HepG2 (cell line): ENCODE data around the gene TPRA1. TPM values are rescaled to one million over a fixed set of nuclear protein-coding genes. Genes with fewer than 3 reads are reported as not detected.

ENCODE experiments used
- CBFB ChIP-seq: sonication (generic); formaldehyde crosslinking; IDR thresholded peaks from 2 replicates; pipeline ENCODE4 v1.4.0; 2020; ENCODE audit warnings: missing genetic modification reagents
- IKZF4 ChIP-seq: sonication (generic); formaldehyde crosslinking; IDR thresholded peaks from 2 replicates; pipeline ENCODE4 v1.5.1; 2020; ENCODE audit warnings: borderline replicate concordance, mild to moderate bottlenecking, low read depth, missing genetic modification reagents; ENCODE audit errors: not compliant biosample characterization
- PAWR ChIP-seq: sonication (generic); formaldehyde crosslinking; IDR thresholded peaks from 2 replicates; pipeline ENCODE4 v1.4.0; 2020; ENCODE audit warnings: missing genetic modification reagents, mild to moderate bottlenecking, borderline replicate concordance
- SKI ChIP-seq: fragments of 450-650 bp; IDR thresholded peaks from one replicate; pipeline ENCODE4 v1.6.1; 2018; ENCODE audit warnings: mild to moderate bottlenecking; ENCODE audit not compliant: partially characterized antibody
- ZBTB42 ChIP-seq: sonication (generic); formaldehyde crosslinking; IDR thresholded peaks from 2 replicates; pipeline ENCODE4 v1.5.0; 2020; ENCODE audit warnings: mild to moderate bottlenecking, missing genetic modification reagents
- ZNF7 ChIP-seq: IDR thresholded peaks from 2 replicates; pipeline ENCODE4 v1.6.1; 2016; ENCODE audit warnings: missing biosample characterization, missing genetic modification reagents
- ZNF768 ChIP-seq: sonication (generic); formaldehyde crosslinking; IDR thresholded peaks from 2 replicates; pipeline ENCODE4 v1.4.0; 2020; ENCODE audit warnings: missing genetic modification reagents
- polyA plus RNA-seq, 8 experiments: library from polyadenylated mRNA; depleted of rRNA in 3 of 8; stranded (reverse) in 7 of 8; unstranded in 1 of 8; fragments of >200 nt; fragmentation: Illumina TruSeq in 4 of 8; extraction: Trizol in 4 of 8; gene quantifications; 2 replicates each; pipeline versions ENCODE4 v1.2.1 to v1.2.3, GENCODE V29; 2011 to 2016; ENCODE audit warnings: low read depth in 4 of 8, missing spikeins in 1 of 8, mixed read lengths in 1 of 8; ENCODE audit not compliant: insufficient read depth in 1 of 8
- total RNA-seq, 5 experiments: library from RNA; depleted of rRNA; stranded (reverse); fragments of >200 nt; fragmentation: Illumina TruSeq; extraction: Trizol; gene quantifications; 2 replicates each; pipeline ENCODE4 v1.2.3, GENCODE V29; 2016; ENCODE audit warnings: low read depth in 1 of 5
- TF ChIP-seq, protein P1 (sequence below), 2 experiments: sonication (generic) in 1 of 2; formaldehyde crosslinking in 1 of 2; IDR thresholded peaks; 2 replicates each; pipeline versions ENCODE4 v1.6.1 to v1.9.0; 2014 to 2022; ENCODE audit warnings: antibody characterized with exemption in 1 of 2, borderline replicate concordance in 1 of 2, inconsistent platforms in 1 of 2, low read depth in 1 of 2, missing genetic modification reagents in 1 of 2
- TF ChIP-seq, protein P2 (sequence below): IDR thresholded peaks from 2 replicates; pipeline ENCODE4 v1.4.0; 2020; ENCODE audit warnings: mild to moderate bottlenecking, missing genetic modification reagents
- TF ChIP-seq, protein P3 (sequence below): sonication (generic); formaldehyde crosslinking; IDR thresholded peaks from 2 replicates; pipeline ENCODE4 v1.5.0; 2020; ENCODE audit warnings: mild to moderate bottlenecking, missing genetic modification reagents
- TF ChIP-seq, protein P4 (sequence below): sonication (generic); formaldehyde crosslinking; conservative IDR thresholded peaks from 2 replicates; pipeline ENCODE4 v1.4.0; 2020; ENCODE audit warnings: missing genetic modification reagents
- TF ChIP-seq, protein P5 (sequence below): IDR thresholded peaks from 2 replicates; pipeline ENCODE4 v1.6.1; 2016; ENCODE audit warnings: missing compliant biosample characterization, missing genetic modification reagents, borderline replicate concordance

Gene TPRA1
- total and polyA plus RNA-seq, 2 of the 13 experiments (the other 11 are each of a cell fraction or from before 2014, with no cell fraction given): 25.4 to 25.8 TPM

DNA sequence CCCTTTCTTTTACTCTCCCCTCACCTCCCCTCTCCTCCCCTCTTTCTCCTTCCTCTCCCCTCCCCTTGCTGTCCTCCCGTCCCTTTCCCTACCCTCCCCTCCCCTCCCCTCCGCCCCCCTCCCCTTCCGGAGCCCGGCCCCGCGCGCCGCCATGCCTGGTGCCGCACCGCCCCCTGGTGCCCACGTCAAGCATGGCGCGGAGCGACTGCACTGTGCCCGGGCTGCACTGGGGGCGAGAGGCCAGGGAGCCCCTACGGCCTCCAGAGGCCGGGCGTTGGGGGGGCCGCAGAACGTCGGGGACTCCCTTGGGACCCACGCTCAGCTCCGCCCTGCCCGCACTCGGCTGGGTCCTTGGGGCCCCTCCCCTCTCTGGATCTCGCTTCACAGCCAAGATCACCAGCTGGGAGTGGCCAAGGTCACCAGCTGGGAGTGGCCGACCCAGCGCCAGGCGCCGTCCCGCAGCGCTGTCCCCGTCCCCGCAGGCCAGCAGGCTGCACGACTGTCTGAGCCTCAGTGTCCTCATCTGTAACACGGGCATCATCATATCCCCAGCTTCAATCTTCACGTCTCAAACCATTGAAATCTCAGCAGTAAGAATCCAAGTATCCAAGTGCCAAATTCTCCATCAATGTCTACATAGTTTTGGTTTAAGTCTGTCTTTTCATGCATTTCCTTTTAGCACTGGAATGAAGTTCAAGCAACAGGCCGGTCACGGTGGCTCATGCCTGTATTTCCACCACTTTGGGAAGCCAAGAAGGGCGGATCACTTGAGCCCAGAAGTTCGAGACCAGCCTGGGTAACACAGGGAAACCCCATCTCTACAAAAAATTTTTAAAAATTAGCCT, 42.5 kb downstream of the TPRA1 start (continued):
- TF ChIP-seq, protein P1, sequence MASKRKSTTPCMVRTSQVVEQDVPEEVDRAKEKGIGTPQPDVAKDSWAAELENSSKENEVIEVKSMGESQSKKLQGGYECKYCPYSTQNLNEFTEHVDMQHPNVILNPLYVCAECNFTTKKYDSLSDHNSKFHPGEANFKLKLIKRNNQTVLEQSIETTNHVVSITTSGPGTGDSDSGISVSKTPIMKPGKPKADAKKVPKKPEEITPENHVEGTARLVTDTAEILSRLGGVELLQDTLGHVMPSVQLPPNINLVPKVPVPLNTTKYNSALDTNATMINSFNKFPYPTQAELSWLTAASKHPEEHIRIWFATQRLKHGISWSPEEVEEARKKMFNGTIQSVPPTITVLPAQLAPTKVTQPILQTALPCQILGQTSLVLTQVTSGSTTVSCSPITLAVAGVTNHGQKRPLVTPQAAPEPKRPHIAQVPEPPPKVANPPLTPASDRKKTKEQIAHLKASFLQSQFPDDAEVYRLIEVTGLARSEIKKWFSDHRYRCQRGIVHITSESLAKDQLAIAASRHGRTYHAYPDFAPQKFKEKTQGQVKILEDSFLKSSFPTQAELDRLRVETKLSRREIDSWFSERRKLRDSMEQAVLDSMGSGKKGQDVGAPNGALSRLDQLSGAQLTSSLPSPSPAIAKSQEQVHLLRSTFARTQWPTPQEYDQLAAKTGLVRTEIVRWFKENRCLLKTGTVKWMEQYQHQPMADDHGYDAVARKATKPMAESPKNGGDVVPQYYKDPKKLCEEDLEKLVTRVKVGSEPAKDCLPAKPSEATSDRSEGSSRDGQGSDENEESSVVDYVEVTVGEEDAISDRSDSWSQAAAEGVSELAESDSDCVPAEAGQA (IDR thresholded peaks at IDR 0.05; ENCODE audit: low read depth): no peak
- TF ChIP-seq, protein P1 (CRISPR knock-in tag; IDR thresholded peaks at IDR 0.05; ENCODE audit: borderline replicate concordance): no peak
- TF ChIP-seq, protein P2, sequence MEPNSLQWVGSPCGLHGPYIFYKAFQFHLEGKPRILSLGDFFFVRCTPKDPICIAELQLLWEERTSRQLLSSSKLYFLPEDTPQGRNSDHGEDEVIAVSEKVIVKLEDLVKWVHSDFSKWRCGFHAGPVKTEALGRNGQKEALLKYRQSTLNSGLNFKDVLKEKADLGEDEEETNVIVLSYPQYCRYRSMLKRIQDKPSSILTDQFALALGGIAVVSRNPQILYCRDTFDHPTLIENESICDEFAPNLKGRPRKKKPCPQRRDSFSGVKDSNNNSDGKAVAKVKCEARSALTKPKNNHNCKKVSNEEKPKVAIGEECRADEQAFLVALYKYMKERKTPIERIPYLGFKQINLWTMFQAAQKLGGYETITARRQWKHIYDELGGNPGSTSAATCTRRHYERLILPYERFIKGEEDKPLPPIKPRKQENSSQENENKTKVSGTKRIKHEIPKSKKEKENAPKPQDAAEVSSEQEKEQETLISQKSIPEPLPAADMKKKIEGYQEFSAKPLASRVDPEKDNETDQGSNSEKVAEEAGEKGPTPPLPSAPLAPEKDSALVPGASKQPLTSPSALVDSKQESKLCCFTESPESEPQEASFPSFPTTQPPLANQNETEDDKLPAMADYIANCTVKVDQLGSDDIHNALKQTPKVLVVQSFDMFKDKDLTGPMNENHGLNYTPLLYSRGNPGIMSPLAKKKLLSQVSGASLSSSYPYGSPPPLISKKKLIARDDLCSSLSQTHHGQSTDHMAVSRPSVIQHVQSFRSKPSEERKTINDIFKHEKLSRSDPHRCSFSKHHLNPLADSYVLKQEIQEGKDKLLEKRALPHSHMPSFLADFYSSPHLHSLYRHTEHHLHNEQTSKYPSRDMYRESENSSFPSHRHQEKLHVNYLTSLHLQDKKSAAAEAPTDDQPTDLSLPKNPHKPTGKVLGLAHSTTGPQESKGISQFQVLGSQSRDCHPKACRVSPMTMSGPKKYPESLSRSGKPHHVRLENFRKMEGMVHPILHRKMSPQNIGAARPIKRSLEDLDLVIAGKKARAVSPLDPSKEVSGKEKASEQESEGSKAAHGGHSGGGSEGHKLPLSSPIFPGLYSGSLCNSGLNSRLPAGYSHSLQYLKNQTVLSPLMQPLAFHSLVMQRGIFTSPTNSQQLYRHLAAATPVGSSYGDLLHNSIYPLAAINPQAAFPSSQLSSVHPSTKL (CRISPR knock-in tag): 0 out of 2 replicates have a peak, but pooled peaks have one; percentile 23
- TF ChIP-seq, protein P3, sequence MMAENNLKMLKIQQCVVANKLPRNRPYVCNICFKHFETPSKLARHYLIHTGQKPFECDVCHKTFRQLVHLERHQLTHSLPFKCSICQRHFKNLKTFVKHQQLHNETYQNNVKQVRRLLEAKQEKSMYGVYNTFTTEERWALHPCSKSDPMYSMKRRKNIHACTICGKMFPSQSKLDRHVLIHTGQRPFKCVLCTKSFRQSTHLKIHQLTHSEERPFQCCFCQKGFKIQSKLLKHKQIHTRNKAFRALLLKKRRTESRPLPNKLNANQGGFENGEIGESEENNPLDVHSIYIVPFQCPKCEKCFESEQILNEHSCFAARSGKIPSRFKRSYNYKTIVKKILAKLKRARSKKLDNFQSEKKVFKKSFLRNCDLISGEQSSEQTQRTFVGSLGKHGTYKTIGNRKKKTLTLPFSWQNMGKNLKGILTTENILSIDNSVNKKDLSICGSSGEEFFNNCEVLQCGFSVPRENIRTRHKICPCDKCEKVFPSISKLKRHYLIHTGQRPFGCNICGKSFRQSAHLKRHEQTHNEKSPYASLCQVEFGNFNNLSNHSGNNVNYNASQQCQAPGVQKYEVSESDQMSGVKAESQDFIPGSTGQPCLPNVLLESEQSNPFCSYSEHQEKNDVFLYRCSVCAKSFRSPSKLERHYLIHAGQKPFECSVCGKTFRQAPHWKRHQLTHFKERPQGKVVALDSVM (CRISPR knock-in tag): peak; percentile 75; the same call in 1 of the 2 replicates
- TF ChIP-seq ZNF768 (CRISPR knock-in tag): peak; percentile 66; the same call in 1 of the 2 replicates
- TF ChIP-seq, protein P4, sequence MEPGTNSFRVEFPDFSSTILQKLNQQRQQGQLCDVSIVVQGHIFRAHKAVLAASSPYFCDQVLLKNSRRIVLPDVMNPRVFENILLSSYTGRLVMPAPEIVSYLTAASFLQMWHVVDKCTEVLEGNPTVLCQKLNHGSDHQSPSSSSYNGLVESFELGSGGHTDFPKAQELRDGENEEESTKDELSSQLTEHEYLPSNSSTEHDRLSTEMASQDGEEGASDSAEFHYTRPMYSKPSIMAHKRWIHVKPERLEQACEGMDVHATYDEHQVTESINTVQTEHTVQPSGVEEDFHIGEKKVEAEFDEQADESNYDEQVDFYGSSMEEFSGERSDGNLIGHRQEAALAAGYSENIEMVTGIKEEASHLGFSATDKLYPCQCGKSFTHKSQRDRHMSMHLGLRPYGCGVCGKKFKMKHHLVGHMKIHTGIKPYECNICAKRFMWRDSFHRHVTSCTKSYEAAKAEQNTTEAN: no peak
- TF ChIP-seq, protein P5, sequence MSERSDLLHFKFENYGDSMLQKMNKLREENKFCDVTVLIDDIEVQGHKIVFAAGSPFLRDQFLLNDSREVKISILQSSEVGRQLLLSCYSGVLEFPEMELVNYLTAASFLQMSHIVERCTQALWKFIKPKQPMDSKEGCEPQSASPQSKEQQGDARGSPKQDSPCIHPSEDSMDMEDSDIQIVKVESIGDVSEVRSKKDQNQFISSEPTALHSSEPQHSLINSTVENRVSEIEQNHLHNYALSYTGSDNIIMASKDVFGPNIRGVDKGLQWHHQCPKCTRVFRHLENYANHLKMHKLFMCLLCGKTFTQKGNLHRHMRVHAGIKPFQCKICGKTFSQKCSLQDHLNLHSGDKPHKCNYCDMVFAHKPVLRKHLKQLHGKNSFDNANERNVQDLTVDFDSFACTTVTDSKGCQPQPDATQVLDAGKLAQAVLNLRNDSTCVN (CRISPR knock-in tag): 0 out of 2 replicates have a peak, but pooled peaks have one; percentile 27
- TF ChIP-seq SKI: no peak
- no peak for TF ChIP-seq PAWR (CRISPR knock-in tag)
- TF ChIP-seq CBFB (CRISPR knock-in tag): no peak
- no peak for TF ChIP-seq ZNF7 (CRISPR knock-in tag)
- TF ChIP-seq IKZF4 (CRISPR knock-in tag): no peak
- no peak for TF ChIP-seq ZBTB42 (CRISPR knock-in tag)
